K562 (cell line): ENCODE measurements around the gene COQ8B. TPM values are rescaled to one million over a fixed set of nuclear protein-coding genes. Genes with fewer than 3 reads are reported as not detected.

Source experiments
- ATAC-seq: fragments of 200-7000 bp; cut with Tn5 transposase; 3 replicates; pipeline ENCODE4 v1.9.1; 2020; ENCODE audit warnings: moderate library complexity
- BruUV-seq: library from RNA; stranded (reverse); fragments of 400-500 nt; replicated peaks from 2 replicates; lab custom pipeline; 2021; lab: Mats Ljungman, UMichigan
- CTCF ChIA-PET: fragments of 300-600 bp; formaldehyde crosslinking; extraction: SDS; loops from one replicate; lab custom pipeline; 2021; ENCODE audit warnings: low intra/inter-chr PET ratio; lab: Yijun Ruan, JAX
- POLR2A ChIA-PET: fragments of 300-600, 350-650 bp; sonication (Branson Sonifier 250); formaldehyde crosslinking; extraction: SDS; loops from one replicate; lab custom pipeline; 2021; ENCODE audit warnings: antibody characterized with exemption, inconsistent platforms; lab: Yijun Ruan, JAX
- DNase-seq, 4 experiments: peaks; one replicate each; pipeline versions ENCODE4 v3.0.0 to v3.0.0-alpha.2; 2011 to 2018; ENCODE audit warnings: low spot score in 3 of 4, mixed read lengths in 3 of 4; ENCODE audit errors: extremely low read depth in 1 of 4
- FAIRE-seq: peaks from 2 replicates; lab custom pipeline; 2011; peaks lifted over from hg19 to GRCh38; lab: Jason Lieb, UNC
- H2AFZ ChIP-seq: 2 replicates; pipeline ENCODE4 v1.6.0; 2011; ENCODE audit warnings: low read depth, low read length, control low read depth, inconsistent platforms
- H3K27ac ChIP-seq: fragments of 200-600 bp; 3 replicates; pipeline ENCODE4 v1.8.0; 2011; ENCODE audit warnings: low read depth, mild to moderate bottlenecking, control low read depth, inconsistent platforms, low read length, moderate library complexity, mixed read lengths; ENCODE audit errors: extremely low read depth
- H3K27me3 ChIP-seq, 2 experiments: fragments of 300-600 bp in 1 of 2; 2 replicates in 1 of 2; 3 replicates in 1 of 2; pipeline versions ENCODE4 v1.6.0 to v1.8.0; 2011; ENCODE audit warnings: inconsistent platforms in 2 of 2, low read length in 2 of 2, mild to moderate bottlenecking in 1 of 2, mixed read lengths in 1 of 2, moderate library complexity in 1 of 2; ENCODE audit not compliant: control insufficient read depth in 2 of 2, insufficient read depth in 2 of 2
- H3K36me3 ChIP-seq: fragments of 300-600 bp; 3 replicates; pipeline ENCODE4 v1.8.0; 2011; ENCODE audit warnings: mild to moderate bottlenecking, low read length, inconsistent platforms; ENCODE audit not compliant: control insufficient read depth, insufficient read depth
- H3K4me1 ChIP-seq, 2 experiments: fragments of 200-600 bp in 1 of 2; replicated peaks in 1 of 2; 2 replicates in 1 of 2; 3 replicates in 1 of 2; pipeline versions ENCODE4 v1.5.1 to v1.8.0; 2011; ENCODE audit warnings: inconsistent platforms in 2 of 2, low read length in 2 of 2, mild to moderate bottlenecking in 1 of 2, mixed read lengths in 1 of 2, moderate library complexity in 1 of 2; ENCODE audit not compliant: control insufficient read depth in 2 of 2, insufficient read depth in 2 of 2
- H3K4me2 ChIP-seq: 2 replicates; pipeline ENCODE4 v1.6.1; 2011; ENCODE audit warnings: low read length, control low read depth, inconsistent platforms, mixed read lengths; ENCODE audit not compliant: insufficient read depth
- H3K4me3 ChIP-seq: fragments of 200-600 bp; sonication (generic), shearing (Covaris generic); 2 replicates; pipeline ENCODE4 v1.5.1; 2016; ENCODE audit warnings: control low read depth, inconsistent platforms
- H3K79me2 ChIP-seq: fragments of 200-600 bp; 3 replicates; pipeline ENCODE4 v1.8.0; 2011; ENCODE audit warnings: low read length, inconsistent platforms; ENCODE audit not compliant: control insufficient read depth, insufficient read depth
- H3K9ac ChIP-seq, 2 experiments: 2 replicates each; pipeline versions ENCODE4 v1.6.0 to v1.6.1; 2011; ENCODE audit warnings: low read depth in 2 of 2, low read length in 2 of 2, control low read depth in 1 of 2, inconsistent platforms in 1 of 2, mild to moderate bottlenecking in 1 of 2, mixed read lengths in 1 of 2; ENCODE audit not compliant: insufficient read depth in 1 of 2
- H3K9me1 ChIP-seq: one replicate; pipeline ENCODE4 v1.6.0; 2011; ENCODE audit warnings: inconsistent platforms, mild to moderate bottlenecking, low read length, moderate library complexity; ENCODE audit not compliant: control insufficient read depth, insufficient read depth
- H3K9me3 ChIP-seq: replicated peaks from 2 replicates; pipeline ENCODE4 v1.5.1; 2011; ENCODE audit warnings: low read depth, low read length, inconsistent platforms; ENCODE audit not compliant: control insufficient read depth, insufficient read depth
- H4K20me1 ChIP-seq: replicated peaks from 2 replicates; pipeline ENCODE4 v1.6.1; 2011; ENCODE audit warnings: low read length, inconsistent platforms, mixed read lengths; ENCODE audit not compliant: control insufficient read depth, insufficient read depth
- ARID1B ChIP-seq: fragments of 450-650 bp; IDR thresholded peaks from 2 replicates; pipeline ENCODE4 v1.6.1; 2016; ENCODE audit warnings: antibody characterized with exemption, mild to moderate bottlenecking, inconsistent platforms
- MXI1 ChIP-seq: IDR thresholded peaks from 2 replicates; pipeline ENCODE4 v1.6.1; 2011; ENCODE audit warnings: low read depth, mild to moderate bottlenecking, improper control_type of control experiment, low read length
- MYNN ChIP-seq, 2 experiments: sonication (generic); formaldehyde crosslinking in 1 of 2; IDR thresholded peaks; 2 replicates each; pipeline versions ENCODE4 v1.5.0 to v1.6.1; 2016 to 2020; ENCODE audit warnings: antibody characterized with exemption in 1 of 2, missing genetic modification reagents in 1 of 2
- RFX1 ChIP-seq: fragments of 450-650 bp; IDR thresholded peaks from 2 replicates; pipeline ENCODE4 v1.6.1; 2016; ENCODE audit warnings: mild to moderate bottlenecking, moderate library complexity
- WGBS: fragments of 100-300 bp; shearing (Covaris generic); methylation state at CpG from one replicate; pipeline ENCODE4 v1.1.6; 2016; ENCODE audit warnings: low coverage, mixed read lengths; ENCODE audit not compliant: insufficient coverage; ENCODE audit errors: missing lambda C conversion rate; 5-methylcytosine and 5-hydroxymethylcytosine counted together
- in situ Hi-C: fragments of 300-500 bp; cut with MboI; formaldehyde crosslinking; loops from 4 replicates; pipeline ENCODE4 v1.15.0; 2018; ENCODE audit warnings: inconsistent platforms, mixed read lengths
- intact Hi-C: fragments of 100-400 bp; cut with micrococcal nuclease; formaldehyde crosslinking; loops from 2 replicates; pipeline ENCODE4 v1.14.2; 2022
- polyA plus RNA-seq, 8 experiments: library from polyadenylated mRNA; depleted of rRNA in 4 of 8; stranded (reverse) in 5 of 8; unstranded in 3 of 8; fragments of >200 nt; fragmentation: Nextera tagmentation in 2 of 8; fragmentation: Illumina TruSeq in 1 of 8; extraction: Ambion mirVana in 2 of 8; extraction: Trizol in 1 of 8; gene quantifications; 2 replicates each; pipeline versions ENCODE4 v1.2.1 to v1.2.3, GENCODE V29; 2011 to 2014; ENCODE audit warnings: inconsistent platforms in 1 of 8, missing spikeins in 1 of 8
- total RNA-seq, 7 experiments: library from RNA; depleted of rRNA in 6 of 7; stranded (reverse); fragments of >200 nt in 6 of 7; fragmentation: Illumina TruSeq in 2 of 7; extraction: Trizol in 2 of 7; gene quantifications; 2 replicates each; pipeline versions ENCODE4 v1.2.1 to v1.2.3, GENCODE V29; 2011 to 2021; ENCODE audit warnings: low replicate concordance in 1 of 7
- TF ChIP-seq, protein P1 (sequence below), 2 experiments: fragments of 150-350 bp in 1 of 2; IDR thresholded peaks; 2 replicates each; pipeline ENCODE4 v1.6.1; 2012 to 2016; ENCODE audit warnings: low read depth in 2 of 2, low read length in 2 of 2, mild to moderate bottlenecking in 1 of 2, moderate library complexity in 1 of 2
- TF ChIP-seq, protein P2 (sequence below): sonication (generic); formaldehyde crosslinking; IDR thresholded peaks from 2 replicates; pipeline ENCODE4 v1.8.0; 2023; ENCODE audit warnings: missing genetic modification reagents, mild to moderate bottlenecking, borderline replicate concordance

Gene COQ8B
- total and polyA plus RNA-seq, 9 of the 15 experiments (the other 6 are each of a cell fraction or from before 2014, with no cell fraction given) = 0.41 to 32.3 (median 12.9) TPM

DNA sequence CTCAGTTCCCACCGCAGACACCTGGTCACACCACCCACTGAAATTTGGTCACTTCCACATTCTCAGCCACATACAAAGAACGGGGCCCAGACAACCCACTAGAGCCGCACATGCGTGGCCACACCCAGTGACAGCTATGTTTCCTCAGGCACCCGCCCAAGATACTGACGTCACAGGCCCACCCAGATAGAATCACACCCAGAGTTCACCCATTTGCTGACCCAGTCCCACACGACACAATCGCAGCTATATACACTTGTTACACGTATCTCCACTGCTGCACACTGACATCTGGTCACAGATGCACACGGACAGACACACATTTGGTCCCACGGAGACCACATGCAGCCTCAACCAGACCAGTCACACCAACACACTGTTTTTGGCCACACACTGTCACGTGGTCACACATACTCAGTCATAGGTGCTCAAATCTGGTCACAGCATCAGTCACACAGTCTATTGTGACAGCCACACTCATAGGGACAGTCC lies 29.1 kb downstream of the COQ8B start (continued):
- TF ChIP-seq, protein P1, sequence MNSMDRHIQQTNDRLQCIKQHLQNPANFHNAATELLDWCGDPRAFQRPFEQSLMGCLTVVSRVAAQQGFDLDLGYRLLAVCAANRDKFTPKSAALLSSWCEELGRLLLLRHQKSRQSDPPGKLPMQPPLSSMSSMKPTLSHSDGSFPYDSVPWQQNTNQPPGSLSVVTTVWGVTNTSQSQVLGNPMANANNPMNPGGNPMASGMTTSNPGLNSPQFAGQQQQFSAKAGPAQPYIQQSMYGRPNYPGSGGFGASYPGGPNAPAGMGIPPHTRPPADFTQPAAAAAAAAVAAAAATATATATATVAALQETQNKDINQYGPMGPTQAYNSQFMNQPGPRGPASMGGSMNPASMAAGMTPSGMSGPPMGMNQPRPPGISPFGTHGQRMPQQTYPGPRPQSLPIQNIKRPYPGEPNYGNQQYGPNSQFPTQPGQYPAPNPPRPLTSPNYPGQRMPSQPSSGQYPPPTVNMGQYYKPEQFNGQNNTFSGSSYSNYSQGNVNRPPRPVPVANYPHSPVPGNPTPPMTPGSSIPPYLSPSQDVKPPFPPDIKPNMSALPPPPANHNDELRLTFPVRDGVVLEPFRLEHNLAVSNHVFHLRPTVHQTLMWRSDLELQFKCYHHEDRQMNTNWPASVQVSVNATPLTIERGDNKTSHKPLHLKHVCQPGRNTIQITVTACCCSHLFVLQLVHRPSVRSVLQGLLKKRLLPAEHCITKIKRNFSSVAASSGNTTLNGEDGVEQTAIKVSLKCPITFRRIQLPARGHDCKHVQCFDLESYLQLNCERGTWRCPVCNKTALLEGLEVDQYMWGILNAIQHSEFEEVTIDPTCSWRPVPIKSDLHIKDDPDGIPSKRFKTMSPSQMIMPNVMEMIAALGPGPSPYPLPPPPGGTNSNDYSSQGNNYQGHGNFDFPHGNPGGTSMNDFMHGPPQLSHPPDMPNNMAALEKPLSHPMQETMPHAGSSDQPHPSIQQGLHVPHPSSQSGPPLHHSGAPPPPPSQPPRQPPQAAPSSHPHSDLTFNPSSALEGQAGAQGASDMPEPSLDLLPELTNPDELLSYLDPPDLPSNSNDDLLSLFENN (IDR thresholded peaks at IDR 0.05; ENCODE audit: low read depth in 2 of 2, low read length in 2 of 2) = no peak

DNA sequence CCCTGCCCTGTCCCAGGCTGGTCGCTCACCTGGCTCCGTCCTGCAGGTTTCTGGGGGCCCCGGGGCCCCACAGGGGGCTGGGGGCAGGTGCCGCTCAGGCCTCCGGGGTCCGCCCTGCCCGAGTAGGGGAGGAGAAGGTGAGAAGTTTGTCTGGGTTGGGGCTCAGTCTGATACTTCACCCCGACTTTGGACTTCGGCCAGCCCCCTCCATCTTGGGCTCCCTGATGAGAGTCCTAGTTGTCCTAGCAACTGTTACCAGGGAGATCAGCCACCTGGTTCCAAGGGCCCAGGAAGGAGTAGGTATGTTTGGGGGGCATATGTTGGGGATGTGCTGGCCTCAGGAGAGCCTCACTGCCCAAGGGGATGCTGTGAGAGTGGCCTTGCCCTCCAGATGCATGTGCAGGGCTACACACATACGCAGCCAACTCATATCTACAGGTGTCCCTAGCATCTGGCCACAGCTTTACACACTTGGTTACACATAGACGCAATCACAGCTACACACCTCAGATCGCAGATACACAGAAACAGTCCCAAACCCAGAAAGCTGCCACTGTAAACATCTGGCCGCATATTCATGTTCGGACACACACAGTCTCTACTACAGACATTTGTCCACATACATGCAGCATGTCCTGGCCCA lies 29.7 kb downstream of the COQ8B start:
- ChIA-PET POLR2A (interaction anchor here (0.7 to 1.0 kb wide), 2 partner anchors 13 to 1235 kb away, joined by 3 read pairs; no protein-coding TSS in a partner anchor), CTCF (no interaction called here)
- DNase-seq = no peak
- no TSS peak for BruUV-seq
- H3K4me2 ChIP-seq = peak overlapping the region; percentile 90
- FAIRE-seq = no peak
- in situ Hi-C loops (no loop called here), intact Hi-C loops (no loop called here)
- H3K27me3 ChIP-seq = no peaks in the 10 kb centered on the region
- no peak for ATAC-seq
- H3K9ac ChIP-seq = peak overlapping the region; percentile 35 to 53; a peak in 3 of 4 replicates
- TF ChIP-seq RFX1 (peak; percentile 87), MXI1 (0 out of 2 replicates have a peak, but pooled peaks have one; percentile 46), ARID1B (no peak), MYNN (IDR thresholded peaks at IDR 0.05) (peak; percentile 85; the same call in 1 of the 2 replicates), MYNN (CRISPR knock-in tag; IDR thresholded peaks at IDR 0.05) (no peak)
- TF ChIP-seq, protein P2, sequence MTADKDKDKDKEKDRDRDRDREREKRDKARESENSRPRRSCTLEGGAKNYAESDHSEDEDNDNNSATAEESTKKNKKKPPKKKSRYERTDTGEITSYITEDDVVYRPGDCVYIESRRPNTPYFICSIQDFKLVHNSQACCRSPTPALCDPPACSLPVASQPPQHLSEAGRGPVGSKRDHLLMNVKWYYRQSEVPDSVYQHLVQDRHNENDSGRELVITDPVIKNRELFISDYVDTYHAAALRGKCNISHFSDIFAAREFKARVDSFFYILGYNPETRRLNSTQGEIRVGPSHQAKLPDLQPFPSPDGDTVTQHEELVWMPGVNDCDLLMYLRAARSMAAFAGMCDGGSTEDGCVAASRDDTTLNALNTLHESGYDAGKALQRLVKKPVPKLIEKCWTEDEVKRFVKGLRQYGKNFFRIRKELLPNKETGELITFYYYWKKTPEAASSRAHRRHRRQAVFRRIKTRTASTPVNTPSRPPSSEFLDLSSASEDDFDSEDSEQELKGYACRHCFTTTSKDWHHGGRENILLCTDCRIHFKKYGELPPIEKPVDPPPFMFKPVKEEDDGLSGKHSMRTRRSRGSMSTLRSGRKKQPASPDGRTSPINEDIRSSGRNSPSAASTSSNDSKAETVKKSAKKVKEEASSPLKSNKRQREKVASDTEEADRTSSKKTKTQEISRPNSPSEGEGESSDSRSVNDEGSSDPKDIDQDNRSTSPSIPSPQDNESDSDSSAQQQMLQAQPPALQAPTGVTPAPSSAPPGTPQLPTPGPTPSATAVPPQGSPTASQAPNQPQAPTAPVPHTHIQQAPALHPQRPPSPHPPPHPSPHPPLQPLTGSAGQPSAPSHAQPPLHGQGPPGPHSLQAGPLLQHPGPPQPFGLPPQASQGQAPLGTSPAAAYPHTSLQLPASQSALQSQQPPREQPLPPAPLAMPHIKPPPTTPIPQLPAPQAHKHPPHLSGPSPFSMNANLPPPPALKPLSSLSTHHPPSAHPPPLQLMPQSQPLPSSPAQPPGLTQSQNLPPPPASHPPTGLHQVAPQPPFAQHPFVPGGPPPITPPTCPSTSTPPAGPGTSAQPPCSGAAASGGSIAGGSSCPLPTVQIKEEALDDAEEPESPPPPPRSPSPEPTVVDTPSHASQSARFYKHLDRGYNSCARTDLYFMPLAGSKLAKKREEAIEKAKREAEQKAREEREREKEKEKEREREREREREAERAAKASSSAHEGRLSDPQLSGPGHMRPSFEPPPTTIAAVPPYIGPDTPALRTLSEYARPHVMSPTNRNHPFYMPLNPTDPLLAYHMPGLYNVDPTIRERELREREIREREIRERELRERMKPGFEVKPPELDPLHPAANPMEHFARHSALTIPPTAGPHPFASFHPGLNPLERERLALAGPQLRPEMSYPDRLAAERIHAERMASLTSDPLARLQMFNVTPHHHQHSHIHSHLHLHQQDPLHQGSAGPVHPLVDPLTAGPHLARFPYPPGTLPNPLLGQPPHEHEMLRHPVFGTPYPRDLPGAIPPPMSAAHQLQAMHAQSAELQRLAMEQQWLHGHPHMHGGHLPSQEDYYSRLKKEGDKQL (CRISPR knock-in tag) = 0 out of 2 replicates have a peak, but pooled peaks have one; percentile 10
- H2AFZ ChIP-seq = peak overlapping the region; percentile 77
- peaks cover 39% of the 10 kb centered on the region; the same call in 2 of the 3 replicates for H3K36me3 ChIP-seq
- peaks cover 6% of the 10 kb centered on the region for H3K9me1 ChIP-seq
- 82% methylated on average over 12 of the region's 14 CpGs for WGBS
- H3K9me3 ChIP-seq = no peaks in the 10 kb centered on the region; the same call in 1 of the 2 replicates
- no peak overlapping the region for H3K4me3 ChIP-seq
- H3K27ac ChIP-seq = peak overlapping the region; percentile 62
- H4K20me1 ChIP-seq = 0 out of 2 replicates have a peak, but pooled peaks cover 4% of the 10 kb centered on the region
- peaks cover 36% of the 10 kb centered on the region for H3K79me2 ChIP-seq
- H3K4me1 ChIP-seq = peaks cover 35 to 52% of the 10 kb centered on the region in 2 experiments
